KOPT-K1 (cell line): ENCODE data around the gene ESRRA.

Source experiments
- H3K27ac ChIP-seq: fragments of 200-600 bp; sonication (generic); 2 replicates; pipeline ENCODE4 v1.5.1; 2016; ENCODE audit warnings: antibody characterized with exemption, mild to moderate bottlenecking, low read depth, low read length; ENCODE audit not compliant: poor library complexity, severe bottlenecking
- H3K36me3 ChIP-seq: fragments of 200-600 bp; sonication (generic); 2 replicates; pipeline ENCODE4 v1.5.1; 2017; ENCODE audit warnings: antibody characterized with exemption, mild to moderate bottlenecking, low read length, moderate library complexity; ENCODE audit not compliant: insufficient read depth
- H3K9me3 ChIP-seq: fragments of 200-600 bp; sonication (generic); 2 replicates; pipeline ENCODE4 v1.5.1; 2017; ENCODE audit warnings: antibody characterized with exemption, low read length, mild to moderate bottlenecking; ENCODE audit not compliant: insufficient read depth, poor library complexity, severe bottlenecking

ESRRA gene

GRCh38 chr11:64340671-64341335 lies 35.5 kb downstream of the ESRRA start:
- no peaks in the 10 kb centered on the region for H3K9me3 ChIP-seq
- H3K27ac ChIP-seq: peak overlapping the region; percentile 81
- peaks cover 18% of the 10 kb centered on the region for H3K36me3 ChIP-seq

- Histone ChIP-seq H3K36me3 (peaks cover 18% of the 10 kb centered on the region), H3K9me3 (no peaks in the 10 kb centered on the region), H3K27ac (no peak overlapping the region)
Measured at GRCh38 chr11:64341429-64341828, 36.1 kb downstream of the ESRRA start.

DNA sequence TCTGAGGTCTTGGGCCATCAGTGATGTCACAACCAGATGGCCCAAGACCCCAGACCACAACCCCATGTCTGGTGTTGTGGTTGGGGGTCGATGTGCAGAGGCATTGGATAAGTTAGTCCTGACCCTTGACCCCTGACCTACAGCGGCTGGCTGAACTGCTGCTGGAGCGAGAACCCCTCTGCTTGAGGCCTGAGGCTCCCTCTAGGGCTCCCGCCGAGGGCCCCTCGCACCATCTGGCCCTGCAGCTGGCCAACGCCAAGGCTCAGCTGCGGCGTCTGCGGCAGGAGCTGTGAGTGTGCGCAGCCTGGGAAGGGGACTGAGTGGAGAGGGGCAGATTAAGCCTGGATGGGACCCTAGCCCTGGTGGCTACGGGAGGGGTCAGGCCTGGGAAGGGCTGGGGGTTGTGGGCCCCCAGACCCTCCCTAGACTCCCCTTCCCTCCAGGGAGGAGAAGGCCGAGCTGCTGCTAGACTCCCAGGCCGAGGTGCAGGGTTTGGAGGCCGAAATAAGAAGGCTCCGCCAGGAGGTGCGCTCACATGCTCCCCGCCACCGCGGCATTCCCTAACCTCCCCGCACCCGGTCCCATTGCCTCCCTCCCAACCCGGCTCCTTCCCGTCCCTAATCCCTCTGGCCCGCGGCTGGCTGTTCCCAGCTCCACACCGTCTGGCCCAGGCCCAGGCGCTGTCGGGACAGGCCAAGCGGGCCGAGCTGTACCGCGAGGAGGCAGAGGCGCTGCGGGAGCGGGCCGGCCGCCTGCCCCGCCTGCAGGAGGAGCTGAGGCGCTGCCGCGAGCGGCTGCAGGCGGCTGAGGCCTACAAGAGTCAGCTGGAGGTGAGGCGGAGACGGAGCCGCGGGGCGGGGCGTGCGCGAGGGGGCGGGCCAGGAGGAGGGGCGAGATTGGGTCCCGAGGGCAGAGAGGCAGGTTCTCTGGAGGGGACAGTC lies 36.8 kb downstream of the ESRRA start:
- Histone ChIP-seq H3K9me3 (no peaks in the 10 kb centered on the region), H3K27ac (peak overlapping the region; percentile 38), H3K36me3 (peaks cover 18% of the 10 kb centered on the region)

DNA sequence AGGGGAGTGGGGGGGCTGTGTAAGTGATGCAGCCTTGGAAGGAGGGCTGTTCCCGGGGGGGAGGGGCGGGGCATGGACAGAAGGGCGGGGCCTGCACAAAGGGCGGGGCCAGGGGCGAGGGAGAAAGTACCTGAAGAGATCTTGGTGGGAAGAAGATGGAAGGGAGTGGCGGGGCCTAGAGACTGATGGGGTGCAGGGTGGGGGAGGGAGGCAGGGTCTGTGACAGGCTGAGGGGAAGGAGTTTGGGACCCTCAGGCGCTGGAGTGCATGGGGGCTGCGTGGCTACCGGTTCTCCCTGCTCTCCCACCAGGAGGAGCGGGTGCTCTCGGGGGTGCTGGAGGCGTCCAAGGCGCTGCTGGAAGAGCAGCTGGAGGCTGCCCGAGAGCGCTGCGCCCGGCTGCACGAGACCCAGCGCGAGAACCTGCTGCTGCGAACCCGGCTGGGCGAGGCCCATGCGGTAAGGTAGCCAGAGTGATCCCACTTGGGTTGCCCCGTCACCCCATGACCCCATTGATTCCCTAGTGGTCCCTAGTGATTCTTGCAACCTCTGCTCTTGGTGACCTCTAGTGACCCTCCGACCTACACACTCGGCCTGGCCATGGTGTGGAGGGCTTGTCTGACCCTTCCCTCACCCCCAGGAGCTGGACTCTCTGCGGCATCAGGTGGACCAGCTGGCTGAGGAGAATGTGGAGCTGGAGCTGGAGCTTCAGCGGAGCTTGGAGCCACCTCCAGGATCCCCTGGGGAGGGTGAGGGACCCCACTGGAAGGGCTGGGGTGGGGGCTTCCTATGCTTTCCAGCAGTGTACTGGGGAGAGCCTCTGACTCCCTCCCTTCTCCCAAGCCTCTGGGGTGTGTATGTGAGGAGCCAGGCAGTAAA lies 37.8 kb downstream of the ESRRA start:
- Histone ChIP-seq H3K9me3 (no peaks in the 10 kb centered on the region), H3K36me3 (0 out of 2 replicates have a peak, but pooled peaks cover 11% of the 10 kb centered on the region), H3K27ac (no peak overlapping the region)

DNA sequence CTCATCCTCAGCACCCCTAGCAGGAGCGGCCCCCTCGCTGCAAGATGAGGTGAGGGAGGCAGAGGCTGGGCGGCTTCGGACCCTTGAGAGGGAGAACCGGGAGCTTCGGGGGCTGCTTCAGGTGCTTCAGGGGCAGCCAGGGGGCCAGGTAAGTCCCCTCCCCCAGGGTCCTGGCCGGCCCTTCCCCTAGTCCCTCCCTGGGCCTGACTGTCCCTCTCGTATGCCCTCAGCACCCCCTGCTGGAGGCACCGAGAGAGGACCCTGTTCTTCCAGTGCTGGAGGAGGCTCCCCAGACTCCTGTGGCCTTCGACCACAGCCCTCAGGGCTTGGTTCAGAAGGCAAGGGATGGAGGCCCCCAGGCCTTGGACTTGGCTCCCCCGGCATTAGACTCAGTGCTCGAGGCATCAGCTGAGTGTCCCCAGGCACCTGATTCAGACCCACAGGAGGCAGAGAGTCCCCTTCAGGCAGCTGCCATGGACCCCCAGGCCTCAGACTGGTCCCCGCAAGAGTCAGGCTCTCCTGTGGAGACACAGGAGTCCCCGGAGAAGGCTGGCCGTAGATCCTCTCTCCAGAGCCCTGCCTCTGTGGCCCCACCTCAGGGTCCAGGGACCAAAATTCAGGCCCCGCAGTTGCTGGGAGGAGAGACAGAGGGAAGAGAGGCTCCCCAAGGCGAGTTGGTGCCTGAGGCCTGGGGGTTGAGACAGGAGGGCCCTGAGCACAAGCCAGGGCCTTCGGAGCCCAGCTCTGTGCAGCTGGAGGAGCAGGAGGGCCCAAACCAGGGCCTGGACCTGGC lies 38.6 kb downstream of the ESRRA start:
- no peak overlapping the region for H3K27ac ChIP-seq
- 0 out of 2 replicates have a peak, but pooled peaks cover 11% of the 10 kb centered on the region for H3K36me3 ChIP-seq
- H3K9me3 ChIP-seq: no peaks in the 10 kb centered on the region

GRCh38 chr11:64344787-64345186 lies 39.5 kb downstream of the ESRRA start:
- peaks cover 11% of the 10 kb centered on the region; the same call in 1 of the 2 replicates for H3K36me3 ChIP-seq
- H3K27ac ChIP-seq: no peak overlapping the region
- no peaks in the 10 kb centered on the region for H3K9me3 ChIP-seq

- Histone ChIP-seq H3K9me3 (no peaks in the 10 kb centered on the region), H3K27ac (no peak overlapping the region), H3K36me3 (peaks cover 11% of the 10 kb centered on the region; the same call in 1 of the 2 replicates)
Measured at GRCh38 chr11:64347193-64347867, 42.0 kb downstream of the ESRRA start.

GRCh38 chr11:64348383-64349024 lies 43.2 kb downstream of the ESRRA start:
- no peak overlapping the region for H3K27ac ChIP-seq
- no peaks in the 10 kb centered on the region for H3K9me3 ChIP-seq
- peaks cover 12% of the 10 kb centered on the region; the same call in 1 of the 2 replicates for H3K36me3 ChIP-seq

DNA sequence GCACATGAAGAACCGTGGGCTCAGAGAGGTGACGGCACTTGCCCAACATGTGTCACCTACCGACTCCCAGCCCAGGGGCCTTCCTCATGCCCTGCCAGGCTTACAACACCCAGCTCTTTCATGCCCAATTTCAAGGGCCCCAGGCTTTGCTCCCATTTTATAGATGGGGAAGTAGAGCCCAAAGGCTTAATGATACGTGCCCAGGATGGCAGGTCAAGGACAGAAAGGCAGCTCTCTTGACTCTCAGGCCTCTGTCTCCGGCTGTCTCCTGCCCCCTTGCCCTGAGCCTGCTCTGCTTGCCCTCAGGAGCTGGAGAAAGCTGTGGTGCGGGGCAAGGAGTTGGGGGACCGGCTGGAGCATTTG lies 43.7 kb downstream of the ESRRA start:
- Histone ChIP-seq H3K27ac (no peak overlapping the region), H3K36me3 (peaks cover 13% of the 10 kb centered on the region; the same call in 1 of the 2 replicates), H3K9me3 (no peaks in the 10 kb centered on the region)

DNA sequence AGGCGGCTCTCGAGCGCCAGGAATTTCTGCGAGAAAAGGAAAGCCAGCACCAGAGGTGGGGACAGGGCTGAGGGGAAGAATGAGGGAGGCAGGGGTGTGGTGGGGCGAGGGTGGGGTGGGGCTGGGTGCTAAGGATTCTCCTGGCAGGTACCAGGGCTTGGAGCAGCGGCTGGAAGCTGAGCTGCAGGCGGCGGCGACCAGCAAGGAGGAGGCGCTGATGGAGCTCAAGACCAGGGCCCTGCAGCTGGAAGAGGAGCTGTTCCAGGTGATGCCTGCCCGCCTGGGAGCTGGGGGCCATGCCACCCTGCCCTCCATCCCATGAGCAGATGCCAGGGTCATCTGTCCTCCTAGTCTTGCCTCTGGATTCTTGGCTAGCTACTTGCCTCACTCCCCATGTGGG lies 44.1 kb downstream of the ESRRA start:
- H3K36me3 ChIP-seq: peaks cover 12% of the 10 kb centered on the region; the same call in 1 of the 2 replicates
- no peaks in the 10 kb centered on the region for H3K9me3 ChIP-seq
- H3K27ac ChIP-seq: no peak overlapping the region

- no peaks in the 10 kb centered on the region for H3K9me3 ChIP-seq
- peaks cover 17% of the 10 kb centered on the region; the same call in 1 of the 2 replicates for H3K36me3 ChIP-seq
- no peak overlapping the region for H3K27ac ChIP-seq
Measured at GRCh38 chr11:64351136-64351631, 45.9 kb downstream of the ESRRA start.

DNA sequence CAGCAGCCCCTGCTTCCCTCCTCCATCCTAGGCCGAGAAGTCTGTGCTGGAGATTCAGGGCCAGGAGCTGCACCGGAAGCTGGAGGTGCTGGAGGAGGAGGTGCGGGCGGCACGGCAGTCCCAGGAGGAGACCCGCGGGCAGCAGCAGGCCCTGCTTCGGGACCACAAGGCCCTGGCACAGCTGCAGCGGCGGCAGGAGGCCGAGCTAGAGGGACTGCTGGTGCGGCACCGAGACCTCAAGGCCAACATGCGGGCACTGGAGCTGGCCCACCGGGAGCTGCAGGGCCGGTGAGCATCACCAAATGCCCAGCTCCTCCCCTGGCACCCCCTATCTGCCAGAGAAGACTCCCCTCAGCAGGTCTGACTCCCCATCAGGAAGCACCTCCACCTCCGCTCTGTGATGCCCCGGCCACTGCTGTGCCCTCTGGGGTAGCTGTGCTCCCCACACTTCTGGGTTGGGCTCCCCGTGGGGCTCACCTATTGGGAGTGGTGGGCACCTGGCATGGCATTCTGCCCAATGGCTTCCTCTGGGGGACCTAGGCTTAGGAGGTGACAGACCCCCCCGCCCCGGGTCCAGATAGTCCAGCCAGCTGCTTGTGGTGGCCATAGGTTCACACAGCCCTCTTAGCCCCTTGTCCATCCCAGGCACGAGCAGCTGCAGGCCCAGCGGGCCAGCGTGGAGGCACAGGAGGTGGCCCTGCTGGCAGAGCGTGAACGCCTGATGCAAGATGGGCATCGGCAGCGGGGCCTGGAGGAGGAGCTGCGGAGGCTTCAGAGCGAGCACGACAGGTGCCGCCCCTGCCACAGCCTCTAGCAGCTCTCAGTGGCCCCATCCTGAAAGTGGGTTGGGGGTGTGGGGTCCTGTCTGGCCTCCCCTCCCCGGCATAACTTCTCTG lies 47.0 kb downstream of the ESRRA start:
- Histone ChIP-seq H3K36me3 (peaks cover 17% of the 10 kb centered on the region; the same call in 1 of the 2 replicates), H3K9me3 (no peaks in the 10 kb centered on the region), H3K27ac (no peak overlapping the region)
